DOHH2 (cell line): ENCODE data around the gene TBATA.

Source experiments
- H3F3A ChIP-seq: fragments of 200-600 bp; sonication (generic), shearing (Covaris generic); 2 replicates; pipeline ENCODE4 v1.6.0; 2016; ENCODE audit warnings: antibody characterized with exemption, mild to moderate bottlenecking; ENCODE audit not compliant: control insufficient read depth, insufficient read depth
- H3K27ac ChIP-seq: fragments of 200-600 bp; sonication (generic); 2 replicates; pipeline ENCODE4 v1.5.1; 2014; ENCODE audit warnings: low read depth, mild to moderate bottlenecking, low read length, moderate library complexity
- H3K27me3 ChIP-seq: fragments of 200-600 bp; sonication (generic); 2 replicates; pipeline ENCODE4 v1.6.1; 2014; ENCODE audit warnings: mild to moderate bottlenecking, low read length, mixed read lengths; ENCODE audit not compliant: control insufficient read depth
- H3K36me3 ChIP-seq: fragments of 200-600 bp; sonication (generic); 2 replicates; pipeline ENCODE4 v1.6.1; 2014; ENCODE audit warnings: mild to moderate bottlenecking, low read length, moderate library complexity, mixed read lengths; ENCODE audit not compliant: control insufficient read depth
- H3K4me1 ChIP-seq: fragments of 200-600 bp; sonication (generic); 2 replicates; pipeline ENCODE4 v1.6.1; 2014; ENCODE audit warnings: mild to moderate bottlenecking, low read length, mixed read lengths; ENCODE audit not compliant: control insufficient read depth
- H3K4me2 ChIP-seq: fragments of 200-600 bp; sonication (generic); 2 replicates; pipeline ENCODE4 v1.6.0; 2014; ENCODE audit warnings: mild to moderate bottlenecking, low read length, moderate library complexity
- H3K4me3 ChIP-seq: fragments of 200-600 bp; sonication (generic); 2 replicates; pipeline ENCODE4 v1.5.1; 2014; ENCODE audit warnings: mild to moderate bottlenecking, low read length, mixed read lengths
- H3K79me2 ChIP-seq: fragments of 200-600 bp; sonication (generic); 2 replicates; pipeline ENCODE4 v1.6.1; 2014; ENCODE audit warnings: mild to moderate bottlenecking, low read length, mixed read lengths; ENCODE audit not compliant: control insufficient read depth
- H3K9me2 ChIP-seq: fragments of 200-600 bp; sonication (generic); replicated peaks from 2 replicates; pipeline ENCODE4 v1.6.1; 2014; ENCODE audit warnings: mild to moderate bottlenecking, low read length, mixed read lengths; ENCODE audit not compliant: control insufficient read depth
- H3K9me3 ChIP-seq: fragments of 200-600 bp; sonication (generic); 2 replicates; pipeline ENCODE4 v1.6.1; 2014; ENCODE audit warnings: antibody characterized with exemption, low read length, mixed read lengths; ENCODE audit not compliant: control insufficient read depth, insufficient read depth
- H4K20me1 ChIP-seq: fragments of 200-600 bp; sonication (generic); 2 replicates; pipeline ENCODE4 v1.6.0; 2014; ENCODE audit warnings: low read depth, mild to moderate bottlenecking, antibody characterized with exemption, low read length, moderate library complexity; ENCODE audit not compliant: control insufficient read depth, insufficient read depth
- EZH2phosphoT487 ChIP-seq: fragments of 200-600 bp; sonication (generic); IDR thresholded peaks from 2 replicates; pipeline ENCODE4 v1.6.1; 2017; ENCODE audit warnings: borderline replicate concordance, mild to moderate bottlenecking, antibody characterized with exemption, low read length, moderate library complexity, mixed read lengths
- TF ChIP-seq, protein P1 (sequence below): fragments of 200-600 bp; sonication (generic); IDR thresholded peaks from one replicate; pipeline ENCODE4 v1.5.1; 2014; ENCODE audit warnings: antibody characterized with exemption, mild to moderate bottlenecking, low read depth, low read length; ENCODE audit not compliant: poor library complexity, severe bottlenecking

TBATA gene

DNA sequence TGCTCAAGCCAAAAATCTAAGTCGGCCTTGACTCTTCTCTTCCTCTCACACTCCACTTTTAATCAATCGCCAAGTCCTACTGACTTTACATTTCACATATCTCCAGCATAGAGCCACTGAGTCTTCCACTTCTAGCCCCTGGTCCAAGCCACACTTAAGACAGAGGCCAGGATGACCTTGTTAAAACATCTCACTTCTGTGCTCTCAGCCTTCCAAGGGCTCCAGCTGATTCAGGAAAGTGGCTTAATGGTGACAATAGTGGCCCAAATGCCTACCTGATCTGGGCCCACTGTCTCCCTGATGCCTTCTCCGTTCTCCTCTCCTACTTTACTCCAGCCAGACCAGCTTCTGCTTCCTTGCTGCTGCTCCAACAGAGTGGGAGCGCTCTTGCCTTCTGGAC is 4.4 kb downstream of the TBATA start:
- H3K9me3 ChIP-seq = no peaks in the 10 kb centered on the region
- H3K4me1 ChIP-seq = no peaks in the 10 kb centered on the region
- no peaks in the 10 kb centered on the region for H4K20me1 ChIP-seq
- H3K79me2 ChIP-seq = no peaks in the 10 kb centered on the region
- TF ChIP-seq EZH2phosphoT487 = no peak
- TF ChIP-seq, protein P1, sequence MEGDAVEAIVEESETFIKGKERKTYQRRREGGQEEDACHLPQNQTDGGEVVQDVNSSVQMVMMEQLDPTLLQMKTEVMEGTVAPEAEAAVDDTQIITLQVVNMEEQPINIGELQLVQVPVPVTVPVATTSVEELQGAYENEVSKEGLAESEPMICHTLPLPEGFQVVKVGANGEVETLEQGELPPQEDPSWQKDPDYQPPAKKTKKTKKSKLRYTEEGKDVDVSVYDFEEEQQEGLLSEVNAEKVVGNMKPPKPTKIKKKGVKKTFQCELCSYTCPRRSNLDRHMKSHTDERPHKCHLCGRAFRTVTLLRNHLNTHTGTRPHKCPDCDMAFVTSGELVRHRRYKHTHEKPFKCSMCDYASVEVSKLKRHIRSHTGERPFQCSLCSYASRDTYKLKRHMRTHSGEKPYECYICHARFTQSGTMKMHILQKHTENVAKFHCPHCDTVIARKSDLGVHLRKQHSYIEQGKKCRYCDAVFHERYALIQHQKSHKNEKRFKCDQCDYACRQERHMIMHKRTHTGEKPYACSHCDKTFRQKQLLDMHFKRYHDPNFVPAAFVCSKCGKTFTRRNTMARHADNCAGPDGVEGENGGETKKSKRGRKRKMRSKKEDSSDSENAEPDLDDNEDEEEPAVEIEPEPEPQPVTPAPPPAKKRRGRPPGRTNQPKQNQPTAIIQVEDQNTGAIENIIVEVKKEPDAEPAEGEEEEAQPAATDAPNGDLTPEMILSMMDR = no peak
- peaks cover 16% of the 10 kb centered on the region for H3K27me3 ChIP-seq
- H3K27ac ChIP-seq = no peak overlapping the region
- no peaks in the 10 kb centered on the region for H3K9me2 ChIP-seq
- H3K4me3 ChIP-seq = no peak overlapping the region
- H3K4me2 ChIP-seq = no peak overlapping the region
- H3F3A ChIP-seq = no peaks in the 10 kb centered on the region
- H3K36me3 ChIP-seq = no peaks in the 10 kb centered on the region

DNA sequence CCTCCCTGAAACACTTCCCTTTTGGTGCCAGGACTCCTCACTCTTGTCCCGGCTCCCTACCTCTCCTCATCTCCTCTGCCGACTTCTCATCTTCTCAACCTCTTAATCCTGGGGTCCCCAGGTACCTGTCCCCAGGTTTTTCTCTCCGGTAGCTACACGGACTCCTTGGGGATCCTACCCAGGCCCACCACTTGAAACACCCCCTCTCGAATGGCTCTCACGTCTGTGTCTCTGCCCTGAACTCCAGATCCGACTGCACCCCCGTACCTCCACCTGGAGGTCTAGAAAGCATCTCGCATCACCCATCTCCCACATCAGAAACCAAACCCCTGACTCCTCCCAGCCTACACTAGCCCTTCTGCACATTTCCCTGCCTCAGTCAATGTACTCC is 4.8 kb downstream of the TBATA start:
- no peak overlapping the region for H3K4me2 ChIP-seq

DNA sequence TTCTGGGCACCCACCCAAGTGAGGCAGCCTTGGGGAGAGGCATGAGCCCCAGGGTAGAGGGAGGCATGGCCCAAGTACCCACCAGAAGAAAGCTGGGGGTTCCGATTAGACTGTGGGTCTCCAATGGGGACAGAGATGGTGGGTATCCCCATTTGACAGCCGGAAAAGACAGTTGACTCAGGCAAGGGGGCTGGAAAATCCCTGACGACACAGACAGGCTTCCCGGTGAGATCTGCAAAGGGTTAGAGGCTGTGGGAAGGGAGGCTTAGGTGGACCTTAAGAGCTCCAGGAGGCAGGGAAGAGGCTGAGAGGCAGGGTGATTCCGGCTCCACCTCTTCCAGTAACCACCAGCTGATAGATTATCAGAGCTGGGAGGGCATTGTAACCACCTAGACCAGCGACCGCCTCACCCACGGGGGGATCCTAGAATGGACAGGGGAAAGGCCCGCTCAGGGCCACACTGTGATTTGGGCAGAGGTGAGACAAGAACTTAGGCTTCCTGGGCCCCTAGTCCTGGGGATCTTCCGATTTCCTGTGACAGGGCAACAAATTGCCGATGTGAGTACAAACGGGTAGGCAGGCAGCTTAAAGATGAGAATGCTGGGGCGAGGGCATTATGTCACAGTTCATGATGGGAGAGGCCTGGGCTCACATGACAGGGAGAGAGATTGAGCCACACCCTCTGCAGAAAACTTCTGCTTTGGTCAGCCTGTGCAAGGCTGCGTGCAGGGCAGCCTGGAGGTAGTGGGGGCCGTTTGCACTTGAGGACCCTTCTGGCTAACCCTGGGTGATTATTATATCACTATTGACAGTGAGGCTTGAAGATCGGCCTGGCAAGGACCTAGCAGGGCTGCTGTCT is 5.4 kb downstream of the TBATA start:
- Histone ChIP-seq H3K4me1 (no peaks in the 10 kb centered on the region), H3K36me3 (no peaks in the 10 kb centered on the region), H3K4me2 (no peak overlapping the region), H3K27me3 (peaks cover 12% of the 10 kb centered on the region), H3F3A (no peaks in the 10 kb centered on the region), H3K4me3 (no peak overlapping the region), H4K20me1 (no peaks in the 10 kb centered on the region), H3K79me2 (no peaks in the 10 kb centered on the region), H3K9me3 (no peaks in the 10 kb centered on the region), H3K9me2 (no peaks in the 10 kb centered on the region), H3K27ac (no peak overlapping the region)
- TF ChIP-seq, protein P1 = no peak
- no peak for TF ChIP-seq EZH2phosphoT487

More for the DNA sequence above, 4.8 kb downstream of the TBATA start:
- no peaks in the 10 kb centered on the region for H3K4me1 ChIP-seq
- H3K79me2 ChIP-seq = no peaks in the 10 kb centered on the region
- no peaks in the 10 kb centered on the region for H3F3A ChIP-seq
- H3K4me3 ChIP-seq = no peak overlapping the region
- H3K27me3 ChIP-seq = peaks cover 16% of the 10 kb centered on the region
- no peaks in the 10 kb centered on the region for H3K36me3 ChIP-seq
- no peaks in the 10 kb centered on the region for H3K9me3 ChIP-seq
- TF ChIP-seq EZH2phosphoT487 = no peak
- TF ChIP-seq, protein P1 = no peak
- H4K20me1 ChIP-seq = no peaks in the 10 kb centered on the region
- no peaks in the 10 kb centered on the region for H3K9me2 ChIP-seq
- H3K27ac ChIP-seq = no peak overlapping the region
